Activated T-cell treated with anti-CD3 and anti-CD28 coated beads, Interleukin-2, amount 50 U/mL, for 48 hours (primary cell): Measurements from ENCODE around the gene ANTXR2.
"Not testable (repeated sequence)": the region's sequence is repeated elsewhere in the genome, so short reads cannot be mapped to it uniquely, and the experiment has no call there.

Experiments
- DNase-seq, 2 experiments: peaks; one replicate each; pipeline ENCODE4 v3.0.0-alpha.2; 2020

Gene ANTXR2

DNA sequence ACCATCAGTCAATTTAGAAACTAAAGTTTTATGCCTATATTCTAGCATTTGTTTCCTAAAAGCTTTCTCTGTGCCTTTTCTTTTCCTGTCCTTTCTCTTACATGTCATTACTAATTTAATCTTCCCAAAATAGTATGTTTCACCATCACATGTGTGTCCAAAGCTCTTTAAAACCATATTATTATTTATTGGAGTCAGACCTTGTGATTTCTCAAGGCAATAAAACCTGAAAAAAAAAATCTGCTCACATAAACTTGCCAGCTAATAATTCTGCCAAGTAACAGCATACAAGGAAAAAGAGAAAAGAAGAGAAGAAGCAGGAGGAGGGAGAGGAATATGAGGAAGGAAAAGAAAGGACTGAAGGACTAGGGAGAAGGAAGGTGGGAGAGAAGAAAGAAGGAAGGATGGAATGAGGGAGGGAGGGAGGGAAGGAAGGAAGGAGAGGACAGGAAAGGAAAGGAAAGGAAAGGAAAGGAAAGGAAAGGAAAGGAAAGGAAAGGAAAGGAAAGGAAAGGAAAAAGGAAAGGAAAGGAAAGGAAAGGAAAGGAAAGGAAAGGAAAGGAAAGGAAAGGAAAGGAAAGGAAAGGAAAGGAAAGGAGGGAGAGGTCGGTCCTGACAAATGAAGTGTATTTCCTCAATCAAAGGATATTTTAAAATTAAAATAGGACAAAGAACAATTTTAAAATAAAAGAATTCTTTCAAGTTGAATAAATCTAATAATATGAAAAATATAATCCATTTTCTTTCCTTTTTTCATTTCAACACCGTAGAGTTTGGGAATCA lies 57.4 kb downstream of the ANTXR2 start:
- no peak for DNase-seq

DNA sequence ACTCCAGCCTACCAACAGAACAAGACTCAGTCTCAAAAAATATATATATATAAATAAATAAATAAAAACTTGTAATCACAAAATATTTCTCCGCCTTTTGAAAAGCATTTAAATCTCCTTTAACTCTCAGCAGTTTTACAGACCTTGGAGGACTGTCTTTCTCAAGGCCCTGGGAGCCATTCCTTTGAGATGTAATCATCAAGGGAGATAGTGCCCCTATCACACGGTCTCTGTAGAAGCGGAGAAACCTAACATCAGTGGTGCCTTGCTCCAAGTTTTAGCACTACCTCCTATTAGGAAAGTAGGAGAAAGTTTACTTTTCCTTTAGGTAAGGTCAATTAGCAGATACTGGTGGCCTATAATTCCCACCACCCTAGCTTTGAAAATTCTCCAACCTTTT lies 58.5 kb downstream of the ANTXR2 start:
- DNase-seq, result no peak

GRCh38 chr4:80012291-80012690 lies 60.7 kb downstream of the ANTXR2 start:
- no peak for DNase-seq

DNA sequence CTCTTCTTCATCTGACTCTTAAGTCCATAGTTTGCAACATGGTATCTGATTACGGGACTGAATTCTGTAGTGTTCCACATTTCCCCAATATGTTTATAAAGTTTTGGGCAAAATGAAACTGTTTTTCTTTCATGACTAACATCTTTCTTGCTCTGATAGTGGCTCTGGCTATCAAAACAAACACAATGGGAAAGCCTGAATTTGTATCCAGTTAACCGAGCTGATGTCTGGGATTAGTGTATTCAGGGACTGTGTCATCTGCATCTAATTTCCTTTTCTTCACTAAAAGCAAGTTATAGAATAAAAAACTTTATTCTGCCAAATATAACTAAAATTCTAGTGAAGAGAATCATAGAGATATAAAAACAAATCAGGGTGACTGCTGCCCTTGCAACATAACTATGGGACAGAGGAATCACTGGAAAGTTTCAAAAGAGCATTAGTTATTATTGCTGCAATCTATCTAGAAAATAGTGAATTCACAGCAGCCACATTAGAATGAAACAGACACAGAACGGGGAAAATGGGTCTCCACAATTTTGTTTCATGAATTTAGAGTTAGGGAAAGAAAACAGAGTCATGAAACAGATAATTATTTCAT lies 61.3 kb downstream of the ANTXR2 start:
- no peak for DNase-seq

DNA sequence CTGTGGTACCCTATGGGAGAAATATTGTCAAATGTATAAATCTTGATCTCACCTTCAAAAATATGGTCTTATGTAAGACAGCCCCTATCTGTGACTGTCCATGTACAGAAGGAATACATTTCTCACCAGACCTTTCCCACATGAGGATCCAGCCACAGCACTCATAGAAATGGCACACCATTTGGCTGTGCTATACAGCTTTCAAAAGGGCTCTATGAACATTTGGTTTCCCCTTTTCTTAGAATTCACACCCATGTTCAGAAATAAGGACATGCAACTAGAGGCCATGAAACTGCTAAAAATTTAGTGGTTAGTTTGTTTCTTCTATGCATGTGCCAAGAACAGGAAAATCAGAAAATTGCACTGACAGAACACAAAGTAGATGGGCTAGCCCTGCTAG lies 62.7 kb downstream of the ANTXR2 start:
- no peak for DNase-seq

DNA sequence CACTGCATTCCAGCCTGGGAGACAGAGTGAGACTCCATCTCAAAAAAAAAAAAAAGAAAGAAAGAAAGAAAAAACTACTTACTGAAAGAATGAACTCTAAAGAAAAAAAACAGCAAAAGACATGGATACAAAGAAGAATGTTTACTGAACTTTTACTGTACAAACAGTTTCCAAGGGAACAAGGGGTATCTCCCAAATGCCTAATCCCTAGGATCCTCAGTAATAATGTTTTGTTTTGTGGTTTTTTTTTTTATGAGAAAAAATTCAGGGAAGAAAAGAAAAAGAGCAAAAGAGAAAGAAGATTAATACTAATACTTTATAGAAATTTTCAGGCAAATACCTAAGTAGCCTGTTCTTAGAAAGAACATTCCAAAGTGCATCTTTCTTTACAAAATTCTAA lies 63.2 kb downstream of the ANTXR2 start:
- no peak for DNase-seq

GRCh38 chr4:80008971-80009370 lies 64.1 kb downstream of the ANTXR2 start:
- DNase-seq, result no peak

- no peak for DNase-seq
Measured at GRCh38 chr4:80008351-80008750, 64.7 kb downstream of the ANTXR2 start.

DNA sequence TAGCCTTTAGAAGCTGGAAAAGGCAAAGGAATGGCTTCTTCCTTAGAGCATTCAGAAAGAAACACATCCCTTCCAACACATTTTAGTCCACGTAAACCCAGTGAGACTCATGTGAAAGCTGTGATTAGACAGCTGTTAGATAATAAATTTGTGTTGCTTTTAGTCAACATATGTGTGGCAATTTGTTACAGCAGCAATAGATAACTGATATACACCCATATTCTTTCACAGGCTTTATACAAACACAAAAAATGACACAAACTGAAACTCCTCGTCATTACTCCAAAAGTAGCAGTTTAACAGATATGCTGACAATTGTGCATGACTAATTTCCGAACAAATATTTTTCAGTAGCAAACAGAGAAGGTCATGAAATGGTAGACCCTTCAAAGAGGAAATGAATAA lies 65.3 kb downstream of the ANTXR2 start:
- no peak for DNase-seq

GRCh38 chr4:80006935-80007744 lies 65.9 kb downstream of the ANTXR2 start:
- DNase-seq, result no peak

- DNase-seq, result no peak
Measured at GRCh38 chr4:80005863-80006262, 67.2 kb downstream of the ANTXR2 start.

GRCh38 chr4:80004319-80004718 lies 68.7 kb downstream of the ANTXR2 start:
- no peak for DNase-seq

- DNase-seq, result not testable (repeated sequence)
Measured at GRCh38 chr4:80002559-80002958, 70.5 kb downstream of the ANTXR2 start.

DNA sequence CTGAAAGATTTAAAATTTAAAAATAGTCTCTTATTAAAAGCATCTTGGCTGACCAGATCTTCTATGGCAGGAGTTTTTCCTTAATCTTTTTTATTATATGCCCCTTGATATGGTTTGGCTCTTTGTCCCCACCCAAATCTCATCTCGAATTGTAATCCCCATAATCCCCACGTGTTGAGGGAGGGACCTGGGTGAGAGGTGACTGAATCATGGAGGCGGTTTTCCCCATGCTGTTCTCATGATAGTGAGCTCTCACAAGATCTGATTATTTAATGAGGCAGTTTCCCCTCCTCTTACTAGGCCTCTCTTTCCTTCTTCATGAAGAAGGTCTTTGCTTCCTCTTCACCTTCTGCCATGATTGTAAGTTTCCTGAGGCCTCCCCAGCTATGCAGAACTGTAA lies 74.0 kb downstream of the ANTXR2 start:
- not testable (repeated sequence) for DNase-seq

DNA sequence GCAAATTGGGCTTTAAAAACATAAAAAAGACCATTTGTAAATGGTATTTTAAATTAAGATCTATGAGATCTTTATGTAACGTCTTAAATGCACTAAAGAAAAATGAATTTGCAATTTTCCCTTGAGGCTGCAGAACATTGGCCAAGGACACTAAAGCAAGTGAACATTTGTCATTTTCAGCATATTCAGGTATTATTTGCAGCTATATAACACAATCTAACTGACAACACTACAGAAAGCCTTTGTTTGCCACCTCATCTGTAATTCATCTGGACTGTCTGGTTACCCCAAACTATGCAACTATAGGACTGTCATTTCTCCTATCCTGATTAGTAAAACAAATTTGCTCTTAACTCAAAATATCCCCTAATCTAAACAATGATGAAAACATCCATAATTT lies 74.8 kb downstream of the ANTXR2 start:
- no peak for DNase-seq

GRCh38 chr4:79996851-79997250 lies 76.2 kb downstream of the ANTXR2 start:
- no peak for DNase-seq

DNA sequence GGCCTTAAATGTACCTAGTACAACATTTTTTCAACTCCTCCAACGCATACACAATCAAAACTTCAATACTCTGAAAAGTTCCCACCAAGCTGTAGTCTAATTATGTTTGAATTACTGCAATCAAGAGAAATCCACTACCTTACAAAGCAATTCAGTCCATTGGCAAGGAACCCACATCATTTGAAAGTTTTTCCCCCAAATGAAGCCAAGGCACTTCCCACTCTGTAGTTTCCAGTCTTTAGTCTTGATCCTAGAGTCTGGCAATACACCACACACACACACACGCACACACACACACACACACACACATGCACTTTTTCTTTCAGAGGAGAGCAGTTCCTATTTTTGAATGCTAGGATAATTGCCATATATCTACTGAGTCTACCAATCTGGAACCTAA lies 79.6 kb downstream of the ANTXR2 start:
- no peak for DNase-seq

DNA sequence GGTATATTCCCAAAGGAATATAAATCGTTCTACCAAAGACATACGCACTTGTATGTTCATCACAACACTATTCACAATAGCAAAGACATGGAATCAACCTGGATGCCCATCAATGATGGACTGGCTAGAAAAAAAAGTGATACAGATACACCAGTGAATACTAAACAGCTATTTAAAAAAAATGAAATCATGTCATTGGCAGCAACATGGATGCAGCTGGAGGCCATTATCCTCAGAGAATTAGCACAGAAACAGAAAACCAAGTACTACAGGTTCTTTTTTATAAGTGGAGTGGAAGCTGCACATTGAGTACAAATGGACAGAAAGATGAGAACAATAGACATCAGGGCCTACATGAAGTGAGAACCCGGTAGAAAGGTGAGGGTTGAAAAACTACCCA lies 81.4 kb downstream of the ANTXR2 start:
- no peak for DNase-seq

GRCh38 chr4:79991100-79991499 lies 81.9 kb downstream of the ANTXR2 start:
- not testable (repeated sequence) for DNase-seq

DNA sequence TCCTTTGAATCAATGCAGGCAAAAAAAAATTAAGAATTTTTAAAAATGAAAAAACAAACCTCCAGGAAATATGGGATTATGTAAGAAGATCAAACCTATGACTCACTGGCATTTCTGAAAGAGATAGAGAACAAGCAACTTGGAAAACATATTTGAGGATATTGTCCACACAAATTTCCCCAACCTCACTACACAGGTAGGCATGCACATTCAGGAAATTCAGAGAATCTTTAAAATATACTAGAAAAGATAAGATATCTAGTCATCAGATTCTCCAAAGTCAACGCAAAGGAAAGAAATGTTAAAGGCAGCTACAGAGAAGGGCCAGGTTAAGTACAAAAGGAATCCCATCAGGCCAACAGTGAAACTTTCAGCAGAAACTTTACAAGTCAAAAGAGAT lies 85.6 kb downstream of the ANTXR2 start:
- DNase-seq, result no peak

GRCh38 chr4:79983431-79983830 lies 89.6 kb downstream of the ANTXR2 start:
- DNase-seq, result no peak

GRCh38 chr4:79982601-79983322 lies 90.3 kb downstream of the ANTXR2 start:
- no peak for DNase-seq

DNA sequence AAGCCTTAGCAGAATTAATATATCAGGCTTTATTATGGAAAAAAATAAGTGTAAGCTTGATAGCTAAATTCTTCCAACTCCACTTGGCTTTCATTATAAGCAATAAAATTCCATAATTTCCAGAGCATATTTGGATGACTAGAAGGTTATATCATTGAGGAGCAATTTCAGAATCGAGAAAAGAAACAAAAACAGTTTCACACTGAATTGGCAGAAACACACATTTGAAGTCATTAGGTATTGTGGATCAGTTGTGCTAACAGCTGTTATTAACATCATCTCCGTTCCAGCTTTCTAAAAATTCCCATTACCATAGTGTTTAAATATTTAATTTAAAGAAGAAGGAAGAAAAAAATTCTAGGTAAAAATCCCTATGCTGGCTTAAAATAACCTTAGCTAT lies 92.6 kb downstream of the ANTXR2 start:
- no peak for DNase-seq
